SK-N-SH (cell line): Measurements from ENCODE around the gene RCBTB2. TPM values are rescaled to one million over a fixed set of nuclear protein-coding genes. Genes with fewer than 3 reads are reported as not detected.

Experiments used
- CTCF ChIA-PET: fragments of 300-600, 350-600 bp; formaldehyde crosslinking; extraction: SDS; loops from one replicate; lab custom pipeline; 2021; lab: Yijun Ruan, JAX
- POLR2A ChIA-PET: fragments of 350-600 bp; sonication (Branson Sonifier 250); formaldehyde crosslinking; extraction: SDS; loops from one replicate; lab custom pipeline; 2020; ENCODE audit warnings: antibody characterized with exemption, inconsistent platforms; lab: Yijun Ruan, JAX
- DNase-seq: peaks from one replicate; pipeline ENCODE4 v3.0.0; 2012
- H2AFZ ChIP-seq: fragments of 200-600 bp; sonication (generic); 2 replicates; pipeline ENCODE4 v1.8.1; 2016; ENCODE audit warnings: antibody characterized with exemption, mild to moderate bottlenecking, low read depth
- H3F3A ChIP-seq: fragments of 200-600 bp; sonication (generic); replicated peaks from 2 replicates; pipeline ENCODE3; 2016; ENCODE audit warnings: antibody characterized with exemption, mild to moderate bottlenecking; ENCODE audit not compliant: insufficient read depth
- H3K27ac ChIP-seq, 2 experiments: fragments of 200-500 bp in 1 of 2; fragments of 200-600 bp in 1 of 2; sonication (Bioruptor generic) in 1 of 2; sonication (generic), shearing (Covaris generic) in 1 of 2; 2 replicates each; pipeline versions ENCODE4 v1.5.1 to v1.6.1; 2014 to 2016; ENCODE audit warnings: low read depth in 2 of 2, inconsistent platforms in 1 of 2, low read length in 1 of 2, mild to moderate bottlenecking in 1 of 2, mixed read lengths in 1 of 2
- H3K27me3 ChIP-seq: fragments of 200-600 bp; sonication (generic), shearing (Covaris generic); 2 replicates; pipeline ENCODE4 v1.6.1; 2016; ENCODE audit warnings: mixed run types; ENCODE audit not compliant: insufficient read depth
- H3K36me3 ChIP-seq, 2 experiments: fragments of 200-500 bp in 1 of 2; fragments of 200-600 bp in 1 of 2; sonication (Bioruptor generic) in 1 of 2; sonication (generic) in 1 of 2; replicated peaks in 1 of 2; 2 replicates each; pipeline versions ENCODE3 to v1.5.1; 2014 to 2016; ENCODE audit warnings: low read length in 1 of 2, mild to moderate bottlenecking in 1 of 2; ENCODE audit not compliant: insufficient read depth in 2 of 2, control insufficient read depth in 1 of 2
- H3K4me1 ChIP-seq, 2 experiments: fragments of 200-500 bp in 1 of 2; fragments of 200-600 bp in 1 of 2; sonication (Bioruptor generic) in 1 of 2; sonication (generic), shearing (Covaris generic) in 1 of 2; 2 replicates each; pipeline versions ENCODE4 v1.5.1 to v1.6.1; 2014 to 2016; ENCODE audit warnings: low read depth in 1 of 2, low read length in 1 of 2, mixed run types in 1 of 2; ENCODE audit not compliant: insufficient read depth in 2 of 2, control insufficient read depth in 1 of 2
- H3K4me2 ChIP-seq: fragments of 200-600 bp; sonication (generic), shearing (Covaris generic); 2 replicates; pipeline ENCODE4 v1.6.1; 2017; ENCODE audit warnings: mixed run types
- H3K4me3 ChIP-seq, 2 experiments: fragments of 200-500 bp in 1 of 2; fragments of 200-600 bp in 1 of 2; sonication (Bioruptor generic) in 1 of 2; sonication (generic), shearing (Covaris generic) in 1 of 2; 2 replicates each; pipeline versions ENCODE4 v1.5.1 to v1.8.1; 2014 to 2016; ENCODE audit warnings: low read depth in 2 of 2, inconsistent platforms in 1 of 2, low read length in 1 of 2, mild to moderate bottlenecking in 1 of 2, mixed read lengths in 1 of 2, moderate library complexity in 1 of 2
- H3K79me2 ChIP-seq: fragments of 200-600 bp; sonication (generic); 2 replicates; pipeline ENCODE4 v1.8.1; 2017; ENCODE audit warnings: mild to moderate bottlenecking; ENCODE audit not compliant: insufficient read depth
- H3K9ac ChIP-seq: fragments of 200-600 bp; sonication (generic); 2 replicates; pipeline ENCODE4 v1.6.1; 2017; ENCODE audit warnings: mixed run types
- H3K9me2 ChIP-seq: fragments of 200-600 bp; sonication (generic); 2 replicates; pipeline ENCODE4 v1.6.1; 2017; ENCODE audit warnings: mixed run types
- H3K9me3 ChIP-seq: fragments of 200-600 bp; sonication (generic); 2 replicates; pipeline ENCODE4 v1.6.1; 2017; ENCODE audit warnings: mixed run types, mild to moderate bottlenecking, moderate library complexity
- H4K20me1 ChIP-seq: fragments of 200-600 bp; sonication (generic); 2 replicates; pipeline ENCODE4 v1.6.1; 2017; ENCODE audit warnings: mild to moderate bottlenecking, mixed run types; ENCODE audit not compliant: insufficient read depth
- CHD2 ChIP-seq: fragments of 150-350 bp; IDR thresholded peaks from 2 replicates; pipeline ENCODE4 v1.6.1; 2018; ENCODE audit warnings: low read length; ENCODE audit not compliant: partially characterized antibody
- FOXJ3 ChIP-seq: sonication (generic); formaldehyde crosslinking; IDR thresholded peaks from 2 replicates; pipeline ENCODE4 v1.5.1; 2020; ENCODE audit warnings: mild to moderate bottlenecking, missing genetic modification reagents
- FOXM1 ChIP-seq: IDR thresholded peaks from 2 replicates; pipeline ENCODE4 v1.4.0; 2012; ENCODE audit warnings: low read depth, mild to moderate bottlenecking
- MEF2A ChIP-seq: IDR thresholded peaks from 2 replicates; pipeline ENCODE4 v1.4.0; 2012; ENCODE audit warnings: low read depth, borderline replicate concordance
- NRF1 ChIP-seq: IDR thresholded peaks from 2 replicates; pipeline ENCODE4 v1.6.1; 2012; ENCODE audit warnings: low read depth, mild to moderate bottlenecking, low read length
- POLR2AphosphoS5 ChIP-seq: IDR thresholded peaks from 2 replicates; pipeline ENCODE4 v1.6.1; 2012; ENCODE audit warnings: low read depth, low read length
- TCF12 ChIP-seq: IDR thresholded peaks from 2 replicates; pipeline ENCODE4 v1.4.0; 2012
- WGBS: methylation state at CpG from one replicate; pipeline ENCODE4 v1.1.6; 2017; ENCODE audit warnings: low lambda C conversion rate; 5-methylcytosine and 5-hydroxymethylcytosine counted together
- polyA plus RNA-seq, 3 experiments: library from polyadenylated mRNA; depleted of rRNA; stranded (reverse); fragments of >200 nt; gene quantifications; 2 replicates each; pipeline ENCODE4 v1.2.3, GENCODE V29; 2012
- TF ChIP-seq, protein P1 (sequence below): IDR thresholded peaks from 2 replicates; pipeline ENCODE4; 2012
- TF ChIP-seq, protein P2 (sequence below): IDR thresholded peaks from 2 replicates; pipeline ENCODE4 v1.4.0; 2012; ENCODE audit warnings: low read depth
- TF ChIP-seq, protein P3 (sequence below): IDR thresholded peaks from 2 replicates; pipeline ENCODE4 v1.4.0; 2012; ENCODE audit warnings: low read depth, borderline replicate concordance

RCBTB2 gene
- polyA plus RNA-seq, 1 of the 3 experiments (the other 2 are of a cell fraction) = 2.8 TPM

DNA sequence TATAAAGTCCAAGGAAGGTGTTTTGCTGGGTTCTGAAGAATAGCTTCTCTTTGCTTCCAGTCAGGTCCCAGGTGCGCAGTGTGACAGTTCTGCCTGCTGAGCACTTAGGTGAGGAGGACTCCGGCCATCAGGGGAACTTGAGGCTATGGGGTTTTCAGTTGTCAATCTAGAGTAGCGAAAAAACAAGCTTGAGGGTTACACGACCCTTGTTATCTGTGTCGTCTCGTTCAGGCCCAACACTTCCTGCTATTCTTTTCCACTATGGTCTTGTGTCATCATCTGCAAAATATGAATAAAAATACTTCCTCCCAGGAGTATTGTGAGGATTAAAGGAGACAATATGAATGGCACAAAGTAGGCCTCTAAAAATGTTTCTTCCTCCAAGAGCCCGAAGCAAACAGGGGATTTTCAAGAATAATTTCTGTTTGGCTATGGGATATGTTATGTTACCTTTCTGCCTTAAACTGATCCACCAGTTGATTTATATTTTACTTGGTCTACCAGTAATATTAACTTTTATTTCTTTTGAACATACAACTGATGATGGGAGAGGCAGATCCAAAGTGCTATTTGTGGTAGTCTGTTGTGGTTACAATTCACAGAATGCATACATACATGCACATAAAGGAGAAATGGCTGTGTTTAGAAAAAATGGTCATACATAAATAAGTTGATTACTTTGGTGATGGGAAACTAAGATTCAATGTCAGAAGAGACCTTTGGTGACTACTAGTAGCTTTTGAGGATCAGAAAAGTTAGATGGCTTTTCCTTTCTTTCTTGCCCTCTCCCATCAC, 40.5 kb upstream of the RCBTB2 start:
- Histone ChIP-seq H3K27me3 (no peaks in the 10 kb centered on the region), H3K79me2 (no peaks in the 10 kb centered on the region), H3K9me3 (no peaks in the 10 kb centered on the region), H3K4me1 (no peaks in the 10 kb centered on the region; a peak in 1 of 4 replicates), H3K4me2 (no peak overlapping the region), H3K9ac (no peak overlapping the region), H3K27ac (no peak overlapping the region), H3K36me3 (no peaks in the 10 kb centered on the region), H3F3A (peaks cover 4% of the 10 kb centered on the region), H4K20me1 (no peaks in the 10 kb centered on the region), H2AFZ (no peak overlapping the region), H3K9me2 (no peaks in the 10 kb centered on the region), H3K4me3 (no peak overlapping the region)
- 93% methylated on average over 7 of the region's 7 CpGs for WGBS
- no peak for TF ChIP-seq TCF12
- TF ChIP-seq, protein P1, sequence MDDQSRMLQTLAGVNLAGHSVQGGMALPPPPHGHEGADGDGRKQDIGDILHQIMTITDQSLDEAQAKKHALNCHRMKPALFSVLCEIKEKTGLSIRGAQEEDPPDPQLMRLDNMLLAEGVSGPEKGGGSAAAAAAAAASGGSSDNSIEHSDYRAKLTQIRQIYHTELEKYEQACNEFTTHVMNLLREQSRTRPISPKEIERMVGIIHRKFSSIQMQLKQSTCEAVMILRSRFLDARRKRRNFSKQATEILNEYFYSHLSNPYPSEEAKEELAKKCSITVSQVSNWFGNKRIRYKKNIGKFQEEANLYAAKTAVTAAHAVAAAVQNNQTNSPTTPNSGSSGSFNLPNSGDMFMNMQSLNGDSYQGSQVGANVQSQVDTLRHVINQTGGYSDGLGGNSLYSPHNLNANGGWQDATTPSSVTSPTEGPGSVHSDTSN = no peak
- ChIA-PET POLR2A (no interaction called here), CTCF (interaction anchor here (0.6 kb wide), 1 partner anchor 117 kb away, joined by 3 read pairs; no protein-coding TSS in a partner anchor)
- no peak for DNase-seq

DNA sequence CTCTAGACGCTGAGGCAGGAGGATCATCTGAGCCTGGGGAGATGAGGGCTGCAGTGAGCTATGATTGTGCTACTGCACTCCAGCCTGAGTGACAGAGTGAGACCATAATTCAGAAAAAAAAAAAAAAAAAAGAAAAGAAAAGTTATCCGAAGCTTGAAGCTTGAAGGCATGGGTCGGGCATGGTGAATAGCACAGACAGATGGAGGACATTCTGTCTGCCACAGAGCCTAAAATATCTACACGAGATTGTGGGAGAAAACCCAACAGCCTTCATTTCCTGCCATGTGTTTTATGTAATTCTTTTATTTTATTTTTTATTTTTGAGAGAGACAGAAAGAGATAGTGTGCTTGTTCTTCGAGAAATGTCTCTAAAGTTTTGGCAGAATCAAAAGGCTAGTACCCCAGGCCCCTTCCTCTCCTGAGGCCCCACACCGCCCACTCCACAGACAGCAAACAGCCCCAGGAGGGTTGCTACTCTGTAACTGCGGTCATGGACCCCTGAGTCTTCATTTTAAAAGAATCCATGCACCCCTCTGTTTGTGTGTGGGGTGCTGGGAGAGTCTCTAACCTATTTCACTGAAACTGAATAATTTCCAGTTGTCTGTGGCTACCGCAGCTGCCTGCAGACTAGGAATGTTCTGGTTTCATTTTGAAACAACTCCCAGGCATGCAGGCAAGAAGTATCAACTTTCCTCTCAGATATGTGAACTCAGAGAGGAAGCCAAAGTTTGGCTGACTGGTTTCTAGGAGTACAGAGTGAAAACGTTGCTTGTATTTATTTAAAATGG, 38.4 kb upstream of the RCBTB2 start:
- no peaks in the 10 kb centered on the region for H3K27me3 ChIP-seq
- peak overlapping the region; percentile 54 to 80; a peak in 3 of 4 replicates for H3K27ac ChIP-seq
- ChIA-PET CTCF (interaction anchor here (1.0 to 1.3 kb wide), 3 partner anchors 8 to 237 kb away, joined by 3 to 6 read pairs (median 4); no protein-coding TSS in a partner anchor), POLR2A (no interaction called here)
- no peaks in the 10 kb centered on the region for H4K20me1 ChIP-seq
- H3K79me2 ChIP-seq = no peaks in the 10 kb centered on the region
- H3K9me2 ChIP-seq = no peaks in the 10 kb centered on the region
- peaks cover 4% of the 10 kb centered on the region for H3F3A ChIP-seq
- WGBS = 62% methylated on average over 9 of the region's 9 CpGs
- H3K9ac ChIP-seq = no peak overlapping the region
- no peaks in the 10 kb centered on the region; a peak in 1 of 4 replicates for H3K4me1 ChIP-seq
- TF ChIP-seq NRF1 (no peak), CHD2 (no peak), FOXM1 (no peak), MEF2A (no peak), TCF12 (0 out of 2 replicates have a peak, but pooled peaks have one; percentile 17), FOXJ3 (CRISPR knock-in tag) (no peak), POLR2AphosphoS5 (no peak)
- TF ChIP-seq, protein P2, sequence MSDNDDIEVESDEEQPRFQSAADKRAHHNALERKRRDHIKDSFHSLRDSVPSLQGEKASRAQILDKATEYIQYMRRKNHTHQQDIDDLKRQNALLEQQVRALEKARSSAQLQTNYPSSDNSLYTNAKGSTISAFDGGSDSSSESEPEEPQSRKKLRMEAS = peak; percentile 53; the same call in 1 of the 2 replicates
- TF ChIP-seq, protein P3, sequence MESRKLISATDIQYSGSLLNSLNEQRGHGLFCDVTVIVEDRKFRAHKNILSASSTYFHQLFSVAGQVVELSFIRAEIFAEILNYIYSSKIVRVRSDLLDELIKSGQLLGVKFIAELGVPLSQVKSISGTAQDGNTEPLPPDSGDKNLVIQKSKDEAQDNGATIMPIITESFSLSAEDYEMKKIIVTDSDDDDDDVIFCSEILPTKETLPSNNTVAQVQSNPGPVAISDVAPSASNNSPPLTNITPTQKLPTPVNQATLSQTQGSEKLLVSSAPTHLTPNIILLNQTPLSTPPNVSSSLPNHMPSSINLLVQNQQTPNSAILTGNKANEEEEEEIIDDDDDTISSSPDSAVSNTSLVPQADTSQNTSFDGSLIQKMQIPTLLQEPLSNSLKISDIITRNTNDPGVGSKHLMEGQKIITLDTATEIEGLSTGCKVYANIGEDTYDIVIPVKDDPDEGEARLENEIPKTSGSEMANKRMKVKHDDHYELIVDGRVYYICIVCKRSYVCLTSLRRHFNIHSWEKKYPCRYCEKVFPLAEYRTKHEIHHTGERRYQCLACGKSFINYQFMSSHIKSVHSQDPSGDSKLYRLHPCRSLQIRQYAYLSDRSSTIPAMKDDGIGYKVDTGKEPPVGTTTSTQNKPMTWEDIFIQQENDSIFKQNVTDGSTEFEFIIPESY = no peak
- H2AFZ ChIP-seq = peak overlapping the region; percentile 87
- 0 out of 4 replicates have a peak overlapping the region, but pooled peaks of 1 of the 2 experiments have one; percentile 19 for H3K4me3 ChIP-seq
- H3K36me3 ChIP-seq = no peaks in the 10 kb centered on the region
- peak overlapping the region; percentile 61 for H3K4me2 ChIP-seq
- no peaks in the 10 kb centered on the region for H3K9me3 ChIP-seq
- no peak for DNase-seq
